ENCODE results near the gene FGA. TPM values are rescaled to one million over a fixed set of nuclear protein-coding genes. Genes with fewer than 3 reads are reported as not detected.
"Not testable (repeated sequence)": the region's sequence is repeated elsewhere in the genome, so short reads cannot be mapped to it uniquely, and the experiment has no call there.

Gene FGA
- total RNA-seq, 1 experiment from 2014 or later = not detected

GRCh38 chr4:154606728-154607723, 16.5 kb upstream of the FGA start:
- no peak for DNase-seq (ENCODE audit: low read depth)

DNA sequence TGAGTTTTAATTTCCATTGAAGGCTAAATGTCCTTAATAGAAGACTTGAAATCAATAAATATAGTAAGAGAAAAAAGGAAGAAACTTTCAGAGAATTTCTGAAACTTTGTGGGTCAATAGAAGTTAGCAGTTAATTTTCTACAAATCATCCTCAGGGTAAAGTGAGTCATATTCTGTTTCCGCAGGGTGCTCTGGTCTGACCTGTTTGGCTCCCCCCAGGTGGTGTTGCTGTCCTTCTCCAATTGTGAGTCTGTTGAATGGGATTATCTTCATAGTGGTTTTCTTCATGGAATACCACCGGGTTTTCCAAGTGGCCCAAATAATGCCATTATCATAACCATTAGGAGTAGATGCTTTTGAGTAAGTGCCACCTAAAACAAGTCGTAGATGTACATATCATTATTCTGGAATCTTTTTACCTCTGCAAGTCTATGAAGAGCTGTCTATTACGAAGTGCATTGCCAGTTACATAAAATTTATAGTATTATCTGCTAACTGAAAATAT, 14.2 kb upstream of the FGA start:
- DNase-seq (ENCODE audit: low read depth) = no peak

DNA sequence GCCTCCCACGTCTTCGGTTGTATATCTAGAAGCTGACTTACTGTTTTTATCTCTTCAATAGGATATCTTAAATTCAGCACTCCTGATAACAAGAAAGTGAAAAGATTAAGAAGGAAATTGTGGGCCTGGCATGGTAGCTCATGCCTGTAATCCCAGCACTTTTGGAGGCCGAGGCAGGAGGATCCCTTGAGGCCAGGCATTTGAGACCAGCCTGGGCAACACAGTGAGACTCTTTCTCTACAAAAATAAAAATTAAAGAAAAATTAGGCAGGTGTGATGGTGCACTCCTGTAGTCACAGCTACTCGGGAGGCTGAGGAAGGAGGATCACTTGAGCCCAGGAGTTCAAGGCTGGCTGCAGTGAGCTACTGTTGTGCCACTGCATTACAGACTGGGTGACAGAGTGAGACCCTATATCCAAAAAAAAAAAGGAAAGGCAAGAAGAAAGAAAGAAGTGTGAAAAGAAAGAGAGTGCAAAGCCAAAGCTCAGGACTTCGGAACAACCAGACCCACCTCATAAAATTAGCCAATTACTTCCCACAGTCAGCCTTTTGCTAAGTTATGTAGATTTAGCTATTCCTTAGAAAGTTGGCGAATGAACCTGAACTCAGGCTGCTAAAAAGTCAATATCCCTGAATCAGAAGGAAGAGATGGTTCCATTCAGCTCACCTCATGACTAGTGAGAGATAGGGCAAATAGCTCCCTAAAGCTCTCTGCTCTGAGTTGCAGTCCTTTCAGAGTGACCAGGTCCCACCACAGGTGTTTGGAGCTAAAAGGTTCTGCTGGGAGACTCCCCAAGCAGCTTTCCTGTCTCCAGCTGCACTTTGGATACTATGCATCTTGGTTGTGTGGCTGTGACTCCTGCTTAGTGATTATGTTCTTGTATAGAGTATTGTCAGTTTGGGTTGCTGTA, 12.7 kb upstream of the FGA start:
- no peak for DNase-seq (ENCODE audit: low read depth)

DNA sequence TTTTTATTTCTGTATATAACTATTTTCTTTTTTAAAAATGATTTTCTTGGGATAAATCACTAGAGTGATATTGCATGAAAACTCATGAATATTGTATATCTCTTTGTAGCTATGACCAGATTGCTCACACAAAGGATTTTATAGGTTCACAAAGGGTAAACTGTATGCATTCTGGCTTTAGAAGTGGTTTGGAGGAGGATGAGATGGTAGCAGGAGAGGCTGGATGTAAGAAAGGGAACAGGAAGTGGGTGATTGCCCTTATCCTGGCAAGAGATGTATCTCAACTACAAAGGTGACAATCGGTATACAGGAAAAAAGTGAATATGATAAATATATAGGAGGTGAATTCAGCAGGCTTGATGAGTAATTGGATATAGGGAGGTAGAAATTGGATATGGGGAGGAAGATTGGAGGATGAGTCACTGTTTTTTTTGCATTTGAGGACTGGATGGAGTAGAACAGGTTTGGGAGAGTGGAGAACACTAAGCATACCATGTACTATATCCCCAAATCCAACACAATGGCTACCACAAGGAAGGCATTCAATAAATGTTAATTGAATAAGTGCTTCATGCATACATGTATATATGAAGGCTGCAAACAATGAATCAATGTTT, 12.0 kb upstream of the FGA start:
- DNase-seq (ENCODE audit: low read depth) = peak; percentile 9

GRCh38 chr4:154597798-154598774, 7.5 kb upstream of the FGA start:
- no peak for DNase-seq (ENCODE audit: low read depth)

DNA sequence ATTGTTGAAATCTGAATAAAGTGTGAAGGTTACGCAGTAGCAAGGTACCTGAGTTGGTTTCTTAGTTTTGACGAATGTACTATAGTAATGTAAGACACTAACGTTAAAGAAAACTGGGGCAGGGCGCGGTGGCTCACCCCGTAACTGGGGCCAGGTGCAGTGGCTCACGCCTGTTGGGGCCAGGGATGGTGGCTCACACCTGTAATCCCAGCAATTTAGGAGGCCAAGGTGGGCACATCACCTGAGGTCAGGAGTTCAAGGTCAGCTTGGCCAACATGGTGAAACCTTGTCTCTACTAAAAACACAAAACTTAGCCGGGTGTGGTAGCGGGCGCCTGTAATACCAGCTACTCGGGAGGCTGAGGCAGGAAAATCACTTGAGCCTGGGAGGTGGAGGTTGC, 6.7 kb upstream of the FGA start:
- DNase-seq (ENCODE audit: low read depth) = not testable (repeated sequence)

DNA sequence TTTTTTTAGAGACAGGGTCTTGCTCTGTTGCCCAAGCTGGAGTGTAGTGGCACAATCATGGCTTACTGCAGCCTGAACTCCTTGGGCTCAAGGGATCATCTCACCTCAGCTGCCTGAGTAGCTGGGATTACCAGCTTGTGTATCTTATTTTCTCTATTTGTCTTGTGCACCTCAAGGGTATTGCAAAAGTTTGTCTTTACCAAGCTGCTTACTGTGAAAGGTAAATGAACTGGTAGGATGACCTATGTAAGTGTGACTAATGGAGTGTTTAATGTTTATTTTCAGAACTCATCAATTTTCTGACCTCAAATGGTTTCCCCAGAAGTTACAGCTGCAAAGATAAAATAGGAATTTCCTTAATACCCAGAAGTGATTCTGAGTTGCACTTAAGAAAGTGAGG, 5.3 kb upstream of the FGA start:
- no peak for DNase-seq (ENCODE audit: low read depth)

DNA sequence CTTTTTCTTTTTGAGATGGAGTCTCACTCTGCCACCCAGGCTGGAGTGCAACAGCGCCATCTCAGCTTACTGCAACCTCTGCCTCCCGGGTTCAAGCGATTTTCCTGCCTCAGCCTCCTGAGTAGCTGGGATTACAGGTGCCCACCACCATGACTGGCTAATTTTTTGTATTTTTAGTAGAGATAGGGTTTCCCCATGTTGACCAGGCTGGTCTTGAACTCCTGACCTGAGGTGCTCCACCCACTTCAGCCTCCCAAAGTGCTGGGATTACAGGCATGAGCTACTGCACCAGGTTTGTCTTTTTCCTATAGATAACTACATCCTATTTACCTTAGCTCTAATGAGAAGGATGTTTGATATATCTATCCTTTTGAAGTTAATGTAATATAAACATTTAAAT, 3.8 kb upstream of the FGA start:
- DNase-seq (ENCODE audit: low read depth) = not testable (repeated sequence)

- DNase-seq (ENCODE audit: low read depth) = no peak
Observed at GRCh38 chr4:154593868-154594267, 3.3 kb upstream of the FGA start.

DNA sequence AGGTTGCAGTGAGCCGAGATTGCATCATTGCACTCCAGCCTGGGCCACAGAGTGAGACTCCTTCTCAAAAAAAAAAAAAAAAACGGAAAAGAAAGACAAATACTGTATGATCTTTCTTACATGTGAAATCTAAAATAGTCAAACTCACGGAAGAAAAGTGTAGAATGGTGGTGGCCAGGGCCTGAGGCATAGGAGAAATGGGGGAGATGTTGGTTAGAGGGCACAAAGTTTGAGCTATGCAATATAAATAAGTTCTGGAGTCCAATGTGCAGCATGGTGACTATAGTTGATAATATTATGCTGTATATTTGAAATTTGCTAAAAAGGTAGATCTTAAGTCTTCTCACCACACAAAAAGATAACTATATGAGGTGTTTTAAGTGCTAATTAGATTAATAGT, 1.3 kb upstream of the FGA start:
- no peak for DNase-seq (ENCODE audit: low read depth)

DNA sequence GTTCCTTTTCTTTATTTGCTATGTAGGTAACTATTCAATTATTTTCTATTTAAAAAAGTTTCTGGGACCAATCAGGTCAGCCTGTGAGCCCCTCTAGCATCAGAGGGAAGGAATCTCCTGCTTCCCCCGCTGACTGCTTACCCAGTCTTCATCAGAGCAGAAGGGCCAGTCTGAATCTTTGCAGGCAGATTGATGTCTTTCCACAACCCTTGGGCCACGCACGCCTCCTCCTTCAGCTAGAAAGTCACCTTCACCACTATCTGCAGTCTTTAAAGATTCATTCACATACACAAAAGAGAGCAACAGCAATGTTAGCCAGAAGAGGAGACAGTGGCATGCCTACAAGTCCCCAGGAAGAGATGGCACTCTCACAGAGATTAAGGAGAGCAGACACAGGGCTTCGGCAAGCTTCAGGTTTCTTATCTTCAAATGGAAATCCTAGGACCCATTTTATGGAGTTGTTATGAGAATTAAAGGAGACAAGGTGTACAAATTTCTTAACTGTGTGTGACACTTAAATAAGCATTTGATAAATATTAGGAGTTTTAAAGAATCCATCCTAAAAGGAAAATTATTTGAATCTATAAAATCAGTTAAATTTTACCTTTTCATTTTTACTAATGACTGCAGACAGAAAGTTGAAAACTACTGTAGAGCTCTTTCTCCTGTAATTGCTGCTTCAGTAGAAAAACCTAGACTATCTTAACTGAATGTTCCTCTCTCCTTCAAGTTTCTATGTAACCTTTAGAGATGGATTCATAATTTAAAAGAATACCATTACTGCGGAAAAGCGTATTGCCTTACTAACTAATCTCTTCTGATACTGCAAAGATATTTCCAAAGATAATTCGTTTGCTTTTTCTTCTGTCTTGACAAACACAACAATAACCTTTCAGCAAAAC, 995 bp downstream of the FGA start:
- DNase-seq (ENCODE audit: low read depth) = no peak

GRCh38 chr4:154588198-154588597, 2.3 kb downstream of the FGA start:
- DNase-seq (ENCODE audit: low read depth) = no peak

DNA sequence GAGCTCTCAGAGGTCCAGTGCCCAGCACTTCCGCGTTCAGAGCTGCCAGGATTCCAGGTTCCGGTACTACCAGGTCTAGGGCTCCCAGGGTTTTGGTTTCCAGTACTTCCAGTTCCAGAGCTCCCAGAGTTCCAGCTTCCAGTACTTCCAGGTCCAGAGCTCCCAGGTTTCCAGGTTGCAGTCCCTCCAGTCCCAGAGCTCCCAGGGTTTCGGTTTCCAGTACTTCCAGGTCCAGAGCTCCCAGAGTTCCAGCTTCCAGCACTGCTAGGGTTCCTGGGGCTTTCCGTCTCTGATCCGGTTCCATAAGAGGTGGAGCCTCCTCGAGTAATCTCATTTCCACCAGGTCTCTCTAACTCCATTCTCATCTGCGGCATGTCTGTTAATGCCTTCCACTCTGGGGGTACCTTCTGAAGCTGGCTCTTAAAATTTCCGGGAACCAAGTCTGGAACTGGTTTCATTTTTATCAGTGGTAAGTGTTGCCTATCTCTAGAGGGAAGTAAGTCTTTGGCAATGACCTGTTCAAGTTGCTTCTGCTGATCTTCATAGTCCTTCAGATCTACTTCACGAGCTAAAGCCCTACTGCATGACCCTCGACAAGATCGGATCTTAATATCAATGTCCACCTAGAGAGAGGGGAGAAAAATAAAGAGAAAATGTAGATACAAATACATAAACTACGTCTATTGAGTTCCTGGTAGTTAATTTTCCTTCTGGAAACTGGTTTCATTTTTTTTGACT, 4.1 kb downstream of the FGA start:
- no peak for DNase-seq (ENCODE audit: low read depth)

DNA sequence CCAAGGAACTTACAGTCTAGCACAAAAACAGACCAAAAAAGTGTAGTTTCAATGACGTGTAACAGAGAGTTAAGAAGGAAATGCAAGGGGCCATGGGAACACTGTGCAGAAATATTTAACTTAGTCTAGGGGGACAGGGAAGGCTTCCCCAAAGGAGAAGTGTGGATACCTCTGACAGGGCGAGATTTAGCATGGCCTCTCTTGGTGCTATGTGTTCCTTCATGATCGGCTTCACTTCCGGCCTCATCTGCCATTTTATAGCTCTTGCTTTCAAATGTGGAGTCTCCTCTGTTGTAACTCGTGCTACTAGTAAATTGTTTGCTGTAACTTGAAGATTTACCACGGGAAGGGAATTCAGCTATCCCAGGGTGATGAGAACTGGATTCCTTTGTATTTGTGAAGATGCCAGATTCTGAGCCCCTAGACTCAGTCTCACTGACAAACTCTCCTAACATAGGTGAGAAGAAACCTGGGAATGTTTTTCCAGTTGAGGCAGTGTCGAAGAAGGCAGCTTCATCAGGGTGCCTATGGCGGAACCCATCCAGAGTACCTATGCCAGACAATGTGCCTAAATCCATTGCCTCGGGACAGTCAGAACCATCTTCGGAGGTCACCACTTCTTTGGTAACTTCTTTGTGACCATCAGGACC, 5.0 kb downstream of the FGA start:
- no peak for DNase-seq (ENCODE audit: low read depth)

DNA sequence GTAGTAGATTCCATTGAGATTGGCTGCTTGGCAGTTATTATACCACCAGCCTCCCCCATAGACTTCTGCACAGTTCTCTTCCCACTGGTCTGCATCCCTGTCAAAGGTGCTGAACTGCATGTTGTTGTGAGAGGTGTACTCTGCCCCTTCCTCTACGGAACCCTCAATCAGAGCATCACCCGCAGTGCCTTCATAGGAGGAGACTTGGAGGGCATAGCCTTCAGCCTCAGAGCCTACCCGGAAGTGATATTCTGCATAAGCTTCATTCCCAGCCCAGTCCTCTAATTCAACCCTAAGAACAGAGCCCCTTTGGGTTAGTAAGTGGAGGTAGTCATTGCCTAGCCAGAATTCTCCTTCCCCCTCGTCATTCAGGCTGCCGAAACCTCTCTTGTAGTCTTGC, 6.3 kb downstream of the FGA start:
- DNase-seq (ENCODE audit: low read depth) = no peak

DNA sequence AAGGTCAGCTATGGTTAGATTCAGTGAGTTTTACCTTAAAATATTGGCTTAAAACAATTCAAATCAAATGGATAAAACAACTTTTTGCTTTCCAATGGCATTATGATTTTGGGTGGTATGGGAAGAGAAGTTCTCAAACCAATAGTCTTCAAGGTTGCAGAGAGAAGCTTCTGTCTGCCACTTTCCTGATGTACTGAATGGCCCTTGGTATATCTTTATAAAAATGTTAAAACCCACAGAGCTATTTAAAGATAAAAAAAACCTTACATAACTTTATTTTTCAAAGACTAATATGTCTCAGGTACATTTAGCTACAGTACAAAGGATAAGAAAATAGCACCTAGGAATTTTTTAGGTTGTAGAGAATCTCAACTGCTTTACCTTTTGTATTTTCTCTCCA, 6.9 kb downstream of the FGA start:
- DNase-seq (ENCODE audit: low read depth) = no peak

DNA sequence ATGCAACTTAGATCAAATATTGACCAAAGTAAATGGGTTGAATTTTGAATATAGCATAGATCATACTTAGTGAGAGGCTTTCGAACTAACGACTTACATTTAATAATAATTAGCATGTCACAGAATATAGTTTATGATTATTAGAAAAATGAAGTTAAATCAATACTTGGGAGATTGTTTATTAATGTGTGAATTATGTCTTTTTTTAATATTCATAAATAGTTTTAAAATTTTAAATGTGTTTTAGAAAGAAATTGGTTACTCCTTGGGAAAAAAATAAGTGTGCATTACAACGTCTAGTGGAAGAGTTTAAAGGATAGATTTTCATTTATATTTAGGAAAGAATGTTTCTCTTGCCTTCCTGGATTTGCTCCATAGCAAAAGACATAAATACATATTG, 7.3 kb downstream of the FGA start:
- DNase-seq (ENCODE audit: low read depth) = no peak

GRCh38 chr4:154582723-154583122, 7.8 kb downstream of the FGA start:
- no peak for DNase-seq (ENCODE audit: low read depth)
